Measurements from ENCODE around the gene KLK4.

Gene KLK4

DNA sequence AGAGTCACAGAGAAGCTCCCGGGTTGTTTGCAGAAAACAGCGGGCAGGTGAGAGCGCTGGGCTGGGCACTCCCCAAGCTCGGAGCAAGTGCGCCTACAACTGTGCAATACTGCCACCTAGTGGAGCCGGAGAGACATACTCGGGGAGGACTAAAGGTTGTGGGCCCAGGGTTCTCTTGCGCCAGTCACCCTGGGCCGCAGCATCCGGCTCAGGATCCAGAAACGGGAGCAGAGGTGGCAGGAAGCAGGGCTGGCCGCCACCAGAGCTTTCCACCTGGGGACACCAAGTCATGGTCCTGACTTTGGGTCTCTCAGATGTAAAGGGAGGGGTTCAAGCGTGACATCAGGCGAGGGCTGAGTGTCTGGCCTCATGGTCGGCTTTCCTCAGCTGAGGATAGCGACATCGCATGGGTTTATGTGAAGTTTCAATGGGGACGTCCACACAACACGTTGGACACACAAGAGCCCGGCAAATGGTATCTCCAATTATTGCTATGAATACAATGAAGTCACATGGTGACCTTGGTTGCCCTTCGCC is 11.2 kb upstream of the KLK4 start:
- TF ChIP-seq, protein P1, sequence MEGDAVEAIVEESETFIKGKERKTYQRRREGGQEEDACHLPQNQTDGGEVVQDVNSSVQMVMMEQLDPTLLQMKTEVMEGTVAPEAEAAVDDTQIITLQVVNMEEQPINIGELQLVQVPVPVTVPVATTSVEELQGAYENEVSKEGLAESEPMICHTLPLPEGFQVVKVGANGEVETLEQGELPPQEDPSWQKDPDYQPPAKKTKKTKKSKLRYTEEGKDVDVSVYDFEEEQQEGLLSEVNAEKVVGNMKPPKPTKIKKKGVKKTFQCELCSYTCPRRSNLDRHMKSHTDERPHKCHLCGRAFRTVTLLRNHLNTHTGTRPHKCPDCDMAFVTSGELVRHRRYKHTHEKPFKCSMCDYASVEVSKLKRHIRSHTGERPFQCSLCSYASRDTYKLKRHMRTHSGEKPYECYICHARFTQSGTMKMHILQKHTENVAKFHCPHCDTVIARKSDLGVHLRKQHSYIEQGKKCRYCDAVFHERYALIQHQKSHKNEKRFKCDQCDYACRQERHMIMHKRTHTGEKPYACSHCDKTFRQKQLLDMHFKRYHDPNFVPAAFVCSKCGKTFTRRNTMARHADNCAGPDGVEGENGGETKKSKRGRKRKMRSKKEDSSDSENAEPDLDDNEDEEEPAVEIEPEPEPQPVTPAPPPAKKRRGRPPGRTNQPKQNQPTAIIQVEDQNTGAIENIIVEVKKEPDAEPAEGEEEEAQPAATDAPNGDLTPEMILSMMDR (IDR thresholded peaks at IDR 0.05; ENCODE audit: insufficient read depth, low read length, poor library complexity, severe bottlenecking): peak; percentile 89
- no peaks in the 10 kb centered on the region for H3K36me3 ChIP-seq (ENCODE audit: control insufficient read depth, insufficient read depth, low read length)
- H3K4me3 ChIP-seq (replicated peaks; ENCODE audit: low read depth, low read length): no peak overlapping the region
- DNase-seq (ENCODE audit: extremely low read depth, insufficient read length): peak; percentile 55
- H3K27me3 ChIP-seq (replicated peaks; ENCODE audit: control insufficient read depth, insufficient read depth, low read length): no peaks in the 10 kb centered on the region

DNA sequence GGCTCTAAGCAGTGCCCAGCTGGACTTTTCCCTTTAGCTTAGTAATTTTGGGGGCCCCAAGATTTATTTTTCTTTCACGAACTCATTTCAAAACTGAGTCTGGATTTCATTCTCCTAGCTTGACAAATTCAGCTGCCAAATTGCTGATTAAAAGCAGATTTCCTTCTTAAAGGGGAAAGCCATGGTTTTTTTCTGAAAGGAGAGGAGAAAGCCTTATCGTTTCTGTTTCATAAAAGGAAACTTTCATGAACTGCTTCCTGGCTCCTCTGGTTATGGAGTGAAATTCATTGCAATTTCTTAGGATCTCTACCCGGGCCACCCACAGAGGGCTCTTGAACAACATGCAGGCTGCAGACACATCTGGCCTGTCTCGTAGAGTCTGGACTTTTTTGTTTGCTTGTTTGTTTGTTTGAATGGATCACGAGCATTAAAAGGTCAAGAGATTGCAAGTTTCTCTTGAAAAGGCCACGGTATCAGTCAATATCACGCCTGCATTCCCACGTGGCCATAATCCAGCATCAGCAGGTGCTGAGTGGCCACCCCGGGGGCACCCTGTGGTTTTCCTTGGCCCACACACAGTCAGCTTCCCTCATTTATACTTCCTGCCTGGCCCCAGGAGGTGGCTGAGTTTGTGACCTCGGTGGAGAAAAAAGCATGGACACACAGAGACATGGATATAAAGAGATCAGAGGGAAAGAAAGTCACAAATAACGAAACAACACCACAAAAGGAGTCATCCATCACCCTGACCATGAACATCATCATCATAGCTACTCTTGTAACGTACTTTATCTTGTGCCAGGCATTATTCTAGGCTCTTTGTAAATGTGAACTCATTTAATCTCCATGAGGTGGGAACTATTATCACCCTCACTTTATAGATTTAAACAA is 10.5 kb upstream of the KLK4 start:
- H3K4me3 ChIP-seq (replicated peaks; ENCODE audit: low read depth, low read length): no peak overlapping the region
- no peak for DNase-seq (ENCODE audit: extremely low read depth, insufficient read length)
- no peaks in the 10 kb centered on the region for H3K36me3 ChIP-seq (ENCODE audit: control insufficient read depth, insufficient read depth, low read length)
- TF ChIP-seq, protein P1 (IDR thresholded peaks at IDR 0.05; ENCODE audit: insufficient read depth, low read length, poor library complexity, severe bottlenecking): no peak
- H3K27me3 ChIP-seq (replicated peaks; ENCODE audit: control insufficient read depth, insufficient read depth, low read length): no peaks in the 10 kb centered on the region

DNA sequence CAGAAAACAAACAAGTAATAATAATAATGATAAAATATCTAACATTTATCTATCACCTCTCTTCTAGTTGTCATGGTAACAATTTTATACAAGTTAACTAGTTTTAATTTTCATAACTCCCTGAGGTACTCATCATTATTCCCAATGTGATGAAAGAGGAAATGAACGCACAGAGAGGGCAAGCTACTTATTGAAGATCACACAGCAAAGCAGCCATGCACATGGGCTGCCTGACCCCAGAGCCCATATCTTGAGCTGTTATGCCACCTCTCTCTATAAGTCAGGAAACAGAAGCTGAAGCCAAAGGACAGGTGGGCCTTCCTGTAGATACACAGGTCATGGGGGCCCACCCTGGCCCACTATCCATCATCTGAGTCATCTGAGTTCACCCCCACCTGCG is 4.9 kb upstream of the KLK4 start:
- no peaks in the 10 kb centered on the region; the same call in 1 of the 2 replicates for H3K27me3 ChIP-seq (replicated peaks; ENCODE audit: control insufficient read depth, insufficient read depth, low read length)
- no peak for DNase-seq (ENCODE audit: extremely low read depth, insufficient read length)
- TF ChIP-seq, protein P1 (IDR thresholded peaks at IDR 0.05; ENCODE audit: insufficient read depth, low read length, poor library complexity, severe bottlenecking): no peak

DNA sequence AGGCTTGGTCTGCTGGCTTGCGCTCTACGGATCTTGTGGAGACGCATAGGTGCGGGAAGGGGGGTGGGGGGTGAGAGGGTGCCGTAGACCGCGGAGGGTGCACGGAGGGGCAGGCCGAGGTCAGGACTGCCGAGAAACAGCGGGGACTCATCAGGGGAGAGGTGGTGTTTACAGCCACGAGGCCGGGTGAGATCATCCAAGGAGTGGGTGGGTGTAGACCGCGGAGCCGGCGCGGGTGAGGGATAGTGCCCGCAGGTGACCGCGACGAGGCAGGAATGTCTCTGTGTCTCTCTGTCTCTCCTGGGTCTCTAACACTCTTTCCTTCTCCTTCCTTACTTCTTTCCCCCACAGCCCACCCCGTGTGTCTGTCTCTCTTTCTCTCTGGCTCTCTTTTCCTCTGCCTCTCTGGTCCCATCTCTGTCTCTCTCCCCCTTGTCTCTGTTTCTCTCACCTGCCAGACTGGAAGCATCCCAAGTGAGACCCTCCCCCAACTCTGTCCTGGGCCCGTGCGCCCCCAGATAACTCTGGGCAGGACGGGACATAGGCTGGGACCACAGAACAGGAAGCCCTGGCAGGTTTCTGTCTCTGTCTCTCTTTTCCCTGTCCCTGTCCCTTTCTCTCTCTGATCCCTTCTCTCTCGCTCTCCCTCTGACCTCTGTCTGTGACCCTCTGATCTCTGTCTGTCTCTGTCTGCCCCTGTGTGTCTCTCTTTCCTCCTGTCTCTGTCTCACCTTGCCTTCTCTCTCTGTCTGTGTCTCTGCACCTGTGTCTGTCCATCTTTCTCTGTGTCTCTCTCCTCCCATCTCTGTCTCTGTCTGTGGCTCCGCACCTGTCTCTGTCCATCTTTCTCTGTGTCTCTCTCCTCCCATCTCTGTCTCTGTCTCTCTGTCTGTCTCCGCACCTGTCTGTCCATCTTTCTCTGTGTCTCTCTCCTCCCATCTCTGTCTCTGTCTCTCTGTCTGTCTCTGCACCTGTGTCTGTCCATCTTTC is 1.8 kb upstream of the KLK4 start:
- H3K27me3 ChIP-seq (replicated peaks; ENCODE audit: control insufficient read depth, insufficient read depth, low read length): peaks cover 2% of the 10 kb centered on the region

More for the DNA sequence above, 4.9 kb upstream of the KLK4 start:
- Histone ChIP-seq H3K36me3 (ENCODE audit: control insufficient read depth, insufficient read depth, low read length) (no peaks in the 10 kb centered on the region), H3K4me3 (replicated peaks; ENCODE audit: low read depth, low read length) (no peak overlapping the region)

DNA sequence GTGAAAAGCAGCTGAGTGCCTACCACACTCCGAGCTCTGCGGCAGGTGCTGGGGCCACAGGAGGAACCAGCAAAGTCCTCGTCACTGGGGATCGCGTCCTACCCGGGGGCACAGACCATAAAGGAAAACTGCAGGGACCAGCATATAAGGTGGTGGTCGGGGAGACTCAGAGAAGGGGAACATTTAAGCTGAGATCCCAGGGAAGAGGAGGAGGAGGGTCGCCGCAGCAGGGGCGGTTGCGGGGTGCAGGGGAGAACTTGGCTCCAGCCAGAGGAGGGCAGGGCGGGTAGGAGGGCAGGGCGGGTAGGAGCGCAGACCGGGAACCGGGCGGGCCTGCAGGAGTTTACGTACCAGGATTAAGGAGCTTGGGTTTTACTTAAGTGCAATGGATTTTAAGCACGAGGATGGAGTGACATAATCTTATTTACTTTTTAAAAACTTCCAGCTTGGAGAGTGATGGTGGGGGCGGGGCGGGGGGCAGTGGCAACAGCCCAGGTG is 956 bp upstream of the KLK4 start:
- DNase-seq (ENCODE audit: extremely low read depth, insufficient read length): no peak
- TF ChIP-seq, protein P1 (IDR thresholded peaks at IDR 0.05; ENCODE audit: insufficient read depth, low read length, poor library complexity, severe bottlenecking): no peak
- Histone ChIP-seq H3K27me3 (replicated peaks; ENCODE audit: control insufficient read depth, insufficient read depth, low read length) (peaks cover 2% of the 10 kb centered on the region), H3K4me3 (replicated peaks; ENCODE audit: low read depth, low read length) (no peak overlapping the region), H3K36me3 (ENCODE audit: control insufficient read depth, insufficient read depth, low read length) (no peaks in the 10 kb centered on the region)

More for the DNA sequence above, 1.8 kb upstream of the KLK4 start:
- TF ChIP-seq, protein P1 (IDR thresholded peaks at IDR 0.05; ENCODE audit: insufficient read depth, low read length, poor library complexity, severe bottlenecking): no peak
- Histone ChIP-seq H3K36me3 (ENCODE audit: control insufficient read depth, insufficient read depth, low read length) (no peaks in the 10 kb centered on the region), H3K4me3 (replicated peaks; ENCODE audit: low read depth, low read length) (no peak overlapping the region)
- DNase-seq (ENCODE audit: extremely low read depth, insufficient read length): no peak

Data from GM06990 (cell line).